NCI-H128 (cell line): ENCODE results near the gene MYRIP.

Experiments
- DNase-seq: peaks from one replicate; lab custom pipeline; 2025; ENCODE audit not compliant: unreplicated experiment; lab: John Stamatoyannopoulos, UW

The MYRIP gene

GRCh38 chr3:40309418-40309924, 500.1 kb downstream of the MYRIP start, which contains the start of gene EIF1B:
TSS of gene EIF1B (plus strand) at chr3:40309707. CDS start at chr3:40309942, 235 bp downstream.
- peak; percentile 87 for DNase-seq
